HL-60 (cell line): ENCODE results near the gene HEATR1.

Source experiments
- DNase-seq, 2 experiments: peaks; one replicate each; pipeline ENCODE4 v3.0.0-alpha.2; 2010 to 2020; ENCODE audit warnings: low read depth in 1 of 2, low spot score in 1 of 2
- H3K27ac ChIP-seq: fragments of 250-450 bp; sonication (Bioruptor Pico); replicated peaks from 2 replicates; pipeline ENCODE4 v1.5.1; 2020; ENCODE audit warnings: mild to moderate bottlenecking, moderate library complexity
- H3K27me3 ChIP-seq: fragments of 250-450 bp; sonication (Bioruptor Pico); 2 replicates; pipeline ENCODE4 v1.5.1; 2021; ENCODE audit warnings: mild to moderate bottlenecking, moderate library complexity; ENCODE audit not compliant: insufficient read depth, poor library complexity, severe bottlenecking
- H3K4me3 ChIP-seq: replicated peaks from 2 replicates; pipeline ENCODE4 v1.5.1; 2011; ENCODE audit warnings: mild to moderate bottlenecking, control low read depth, low read length; ENCODE audit not compliant: insufficient read depth
- CTCF ChIP-seq: IDR thresholded peaks from one replicate; pipeline ENCODE4 v1.5.1; 2011; ENCODE audit warnings: low read length, control low read depth, inconsistent platforms; ENCODE audit not compliant: insufficient read depth
- GABPA ChIP-seq: IDR thresholded peaks from 2 replicates; pipeline ENCODE4 v1.6.1; 2012; ENCODE audit warnings: low read depth
- POLR2AphosphoS5 ChIP-seq: IDR thresholded peaks from 2 replicates; pipeline ENCODE4 v1.6.1; 2012; ENCODE audit warnings: low read depth
- REST ChIP-seq: IDR thresholded peaks from 2 replicates; pipeline ENCODE4 v1.6.1; 2012; ENCODE audit warnings: low read depth; ENCODE audit not compliant: insufficient replicate concordance
- SPI1 ChIP-seq: IDR thresholded peaks from 2 replicates; pipeline ENCODE4 v1.6.1; 2012; ENCODE audit warnings: low read depth, mild to moderate bottlenecking, borderline replicate concordance

Gene HEATR1

GRCh38 chr1:236636017-236636416, 31.7 kb upstream of the HEATR1 start:
- TF ChIP-seq POLR2AphosphoS5 (no peak), GABPA (no peak), CTCF (no peak), SPI1 (no peak)
- Histone ChIP-seq H3K27me3 (no peaks in the 10 kb centered on the region), H3K27ac (no peak overlapping the region), H3K4me3 (no peak overlapping the region)
- DNase-seq, result no peak

- no peak for TF ChIP-seq SPI1
- TF ChIP-seq CTCF, result no peak
- no peak for TF ChIP-seq REST
- no peak for TF ChIP-seq POLR2AphosphoS5
- no peak for TF ChIP-seq GABPA
Observed at GRCh38 chr1:236627727-236628408, 23.6 kb upstream of the HEATR1 start.

GRCh38 chr1:236623371-236624166, 19.3 kb upstream of the HEATR1 start:
- no peaks in the 10 kb centered on the region for H3K27me3 ChIP-seq
- H3K4me3 ChIP-seq, result no peak overlapping the region
- DNase-seq, result no peak
- H3K27ac ChIP-seq, result no peak overlapping the region
- TF ChIP-seq GABPA (no peak), POLR2AphosphoS5 (no peak), REST (no peak), CTCF (no peak), SPI1 (no peak)

More at GRCh38 chr1:236627727-236628408, 23.6 kb upstream of the HEATR1 start:
- no peaks in the 10 kb centered on the region for H3K27me3 ChIP-seq
- H3K4me3 ChIP-seq, result no peak overlapping the region
- H3K27ac ChIP-seq, result no peak overlapping the region
- DNase-seq, result no peak
